Left lung (tissue), 10 donors: ENCODE data around the gene BLVRB. TPM values are rescaled to one million over a fixed set of nuclear protein-coding genes. Genes with fewer than 3 reads are reported as not detected.
"Not testable (repeated sequence)": the region's sequence is repeated elsewhere in the genome, so short reads cannot be mapped to it uniquely, and the experiment has no call there.

ENCODE experiments used
- ATAC-seq: fragments of 200-7000 bp; cut with Tn5 transposase; one replicate; pipeline ENCODE4 v1.9.1; 2020; ENCODE audit warnings: moderate library complexity
- DNase-seq, 4 donors: peaks; one replicate each; pipeline ENCODE4 v3.0.0-alpha.2; 2013 to 2020
- H3K27ac ChIP-seq, 2 donors: fragments of 200-600 bp; sonication (generic) in 1 of 2; one replicate each; pipeline versions ENCODE4 v1.5.0 to v1.8.0; 2020 to 2021
- H3K27me3 ChIP-seq, 2 donors: fragments of 200-600 bp; sonication (generic) in 1 of 2; one replicate each; pipeline versions ENCODE4 v1.5.0 to v1.8.0; 2020 to 2021
- H3K36me3 ChIP-seq, 2 donors: fragments of 200-600 bp; sonication (generic) in 1 of 2; one replicate each; pipeline versions ENCODE4 v1.5.0 to v1.8.0; 2020 to 2021
- H3K4me1 ChIP-seq, 2 donors: fragments of 200-600 bp; one replicate each; pipeline ENCODE4 v1.8.0; 2021
- H3K4me3 ChIP-seq, 2 donors: fragments of 200-600 bp; sonication (generic) in 1 of 2; one replicate each; pipeline versions ENCODE4 v1.5.0 to v1.8.0; 2020 to 2021; ENCODE audit warnings: mild to moderate bottlenecking in 1 of 2
- H3K9me3 ChIP-seq, 2 donors: fragments of 200-600 bp; sonication (generic) in 1 of 2; one replicate each; pipeline versions ENCODE4 v1.5.0 to v1.8.0; 2020 to 2021
- CTCF ChIP-seq, 2 donors: fragments of 200-600 bp; sonication (generic) in 1 of 2; IDR thresholded peaks; one replicate each; pipeline versions ENCODE4 v1.5.0 to v1.8.0; 2021; ENCODE audit warnings: antibody characterized with exemption in 2 of 2
- intact Hi-C, 2 donors: fragments of 100-400 bp; cut with DNase I; formaldehyde crosslinking; loops; one replicate each; pipeline versions ENCODE4 v1.11.2 to v1.14.2; 2022
- polyA plus RNA-seq, 6 donors: library from polyadenylated mRNA; unstranded; fragments of 120-200 nt; gene quantifications; one replicate each; pipeline ENCODE4 v1.2.1, GENCODE V29; 2013; ENCODE audit not compliant: insufficient read length in 6 of 6
- total RNA-seq, 2 donors: library from RNA; stranded (reverse); fragmentation: NEBNext Ultra II Directional; extraction: Animal tissue kit (Norgen Biotek cat#: 25700); gene quantifications; one replicate each; pipeline ENCODE4 v1.2.1, GENCODE V29; 2021
- donor health status: DM: no; HTN: yes; CAD: no.
- donor health status: DM: no; HTN: no; CAD: no.

BLVRB gene
- total and polyA plus RNA-seq, 8 donors = 45.1 to 192 (median 62.0) TPM

GRCh38 chr19:40502081-40502480 lies 36.5 kb upstream of the BLVRB start:
- ATAC-seq (no peak), DNase-seq (no peak)
- no peaks in the 10 kb centered on the region for H3K36me3 ChIP-seq
- TF ChIP-seq CTCF (IDR thresholded peaks at IDR 0.05) = no peak
- no peaks in the 10 kb centered on the region for H3K4me1 ChIP-seq
- no peaks in the 10 kb centered on the region for H3K9me3 ChIP-seq
- peaks cover 0 to 15% of the 10 kb centered on the region in 2 donors for H3K27me3 ChIP-seq
- H3K4me3 ChIP-seq = no peak overlapping the region
- intact Hi-C loops = no loop called here
- H3K27ac ChIP-seq = no peak overlapping the region

GRCh38 chr19:40501599-40501998 lies 36.1 kb upstream of the BLVRB start:
- intact Hi-C loops = no loop called here
- no peak for TF ChIP-seq CTCF (IDR thresholded peaks at IDR 0.05)
- DNase-seq (no peak), ATAC-seq (no peak)
- Histone ChIP-seq H3K4me3 (no peak overlapping the region), H3K9me3 (no peaks in the 10 kb centered on the region), H3K27me3 (peaks cover 0 to 15% of the 10 kb centered on the region in 2 donors), H3K4me1 (no peaks in the 10 kb centered on the region), H3K27ac (no peak overlapping the region), H3K36me3 (no peaks in the 10 kb centered on the region)

- H3K4me3 ChIP-seq, H3K4me1 ChIP-seq, intact Hi-C loops, H3K27ac ChIP-seq, H3K9me3 ChIP-seq, DNase-seq, H3K36me3 ChIP-seq, ATAC-seq: not testable (repeated sequence)
- peaks cover 0 to 15% of the 10 kb centered on the region in 2 donors for H3K27me3 ChIP-seq
These were observed 35.4 kb upstream of the BLVRB start for GRCh38 chr19:40500678-40501530.

- intact Hi-C loops = no loop called here
- Histone ChIP-seq H3K4me3 (no peak overlapping the region), H3K36me3 (no peaks in the 10 kb centered on the region), H3K9me3 (no peaks in the 10 kb centered on the region), H3K4me1 (no peaks in the 10 kb centered on the region), H3K27ac (no peak overlapping the region), H3K27me3 (peaks cover 0 to 15% of the 10 kb centered on the region in 2 donors)
- no peak for DNase-seq
- no peak for TF ChIP-seq CTCF (IDR thresholded peaks at IDR 0.05)
- ATAC-seq = no peak
These were observed 33.8 kb upstream of the BLVRB start for GRCh38 chr19:40499320-40499719.

GRCh38 chr19:40497214-40497613 lies 31.7 kb upstream of the BLVRB start:
- H3K4me3 ChIP-seq = no peak overlapping the region
- H3K9me3 ChIP-seq = no peaks in the 10 kb centered on the region
- H3K4me1 ChIP-seq = no peaks in the 10 kb centered on the region
- no peak for ATAC-seq
- TF ChIP-seq CTCF (IDR thresholded peaks at IDR 0.05) = no peak
- no peak for DNase-seq
- H3K27ac ChIP-seq = no peak overlapping the region
- H3K27me3 ChIP-seq = peaks cover 0 to 15% of the 10 kb centered on the region in 2 donors
- no peaks in the 10 kb centered on the region for H3K36me3 ChIP-seq
- intact Hi-C loops = no loop called here
